RWPE1 (cell line): ENCODE measurements around the gene GTF3C4.

Experiments
- CTCF ChIA-PET: fragments of 350-600 bp; sonication (Branson Sonifier 250); formaldehyde crosslinking; extraction: SDS; loops from one replicate; lab custom pipeline; 2021; lab: Yijun Ruan, JAX
- POLR2A ChIA-PET: fragments of 400-600 bp; formaldehyde crosslinking; extraction: SDS; loops from one replicate; lab custom pipeline; 2020; ENCODE audit warnings: antibody characterized with exemption; ENCODE audit not compliant: low non-redundant PET; lab: Yijun Ruan, JAX
- DNase-seq: peaks from one replicate; pipeline ENCODE4 v3.0.0; 2012; ENCODE audit warnings: low spot score
- H3K27ac ChIP-seq: fragments of 450-650 bp; 2 replicates; pipeline ENCODE4 v1.5.1; 2017
- CTCF ChIP-seq: fragments of 450-650 bp; conservative IDR thresholded peaks from 2 replicates; pipeline ENCODE4 v1.5.1; 2017; ENCODE audit warnings: low read depth, mild to moderate bottlenecking

GTF3C4 gene

DNA sequence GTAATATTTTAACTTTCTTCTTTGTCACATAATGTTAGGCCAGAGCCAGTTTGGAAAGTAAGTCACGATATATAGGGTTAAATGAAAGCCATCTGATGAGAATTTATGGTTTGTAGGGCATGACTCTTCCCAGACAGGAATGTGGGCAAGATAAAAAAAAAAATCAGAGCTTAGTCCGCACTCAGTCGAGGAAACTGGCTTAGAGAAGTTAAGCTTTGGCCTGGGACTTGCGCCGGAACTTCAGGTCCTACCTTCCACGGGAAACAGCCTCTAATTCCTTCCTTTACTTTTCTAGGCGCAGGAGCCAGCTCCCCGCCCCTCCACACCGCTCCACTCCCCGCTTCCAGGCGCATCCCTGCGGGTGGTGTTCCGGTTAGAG lies 956 bp upstream of the GTF3C4 start:
- TF ChIP-seq CTCF = no peak
- DNase-seq = peak; percentile 86
- ChIA-PET POLR2A (interaction anchor here (1.2 to 1.3 kb wide), 3 partner anchors 11 to 98 kb away, joined by 3 to 4 read pairs (median 4); no protein-coding TSS in a partner anchor), CTCF (interaction anchor here (0.6 to 1.1 kb wide), 3 partner anchors 13 to 303 kb away, joined by 4 read pairs; no protein-coding TSS in a partner anchor)
- H3K27ac ChIP-seq = peak overlapping the region; percentile 100

- POLR2A ChIA-PET = interaction anchor here (0.8 to 1.3 kb wide), 4 partner anchors 11 to 102 kb away, joined by 3 to 4 read pairs (median 4); no protein-coding TSS in a partner anchor
- peak within 1 kb of the TSS; percentile 100 for H3K27ac ChIP-seq
- CTCF ChIA-PET = interaction anchor here (0.6 to 1.1 kb wide), 6 partner anchors 14 to 302 kb away, joined by 3 to 5 read pairs (median 4); no protein-coding TSS in a partner anchor
- TF ChIP-seq CTCF = no peak
- peak; percentile 94 for DNase-seq
These were observed 387 bp upstream of the GTF3C4 start, which contains the start of gene DDX31 for GRCh38 chr9:132669698-132670456. Gene DDX31, minus strand, starts transcription at chr9:132669983. Its CDS starts 49 bp downstream, at chr9:132669934.

- CTCF ChIA-PET = interaction anchor here (0.5 to 1.0 kb wide), 3 partner anchors 11 to 423 kb away, joined by 3 to 4 read pairs (median 3); no protein-coding TSS in a partner anchor
- no peak overlapping the region for H3K27ac ChIP-seq
- TF ChIP-seq CTCF = no peak
- DNase-seq = peak; percentile 73
- POLR2A ChIA-PET = no interaction called here
These were observed 1.6 kb downstream of the GTF3C4 start for GRCh38 chr9:132671620-132672412.

DNA sequence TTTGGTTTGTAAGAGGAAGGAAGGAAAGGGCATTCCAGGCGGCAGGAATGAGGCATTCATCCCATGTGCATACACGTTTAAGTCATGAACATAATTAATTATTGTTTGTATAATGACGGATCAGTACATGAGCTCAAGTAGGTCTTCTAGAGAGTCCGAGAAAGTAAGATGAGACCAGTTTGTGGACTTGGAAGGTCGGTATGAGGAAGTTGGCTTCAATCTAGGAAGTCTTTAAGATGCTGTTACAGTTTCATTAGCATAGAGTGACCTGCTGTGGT lies 2.1 kb downstream of the GTF3C4 start:
- POLR2A ChIA-PET = interaction anchor here (0.6 kb wide), 1 partner anchor 299 kb away, joined by 4 read pairs; no protein-coding TSS in a partner anchor

DNA sequence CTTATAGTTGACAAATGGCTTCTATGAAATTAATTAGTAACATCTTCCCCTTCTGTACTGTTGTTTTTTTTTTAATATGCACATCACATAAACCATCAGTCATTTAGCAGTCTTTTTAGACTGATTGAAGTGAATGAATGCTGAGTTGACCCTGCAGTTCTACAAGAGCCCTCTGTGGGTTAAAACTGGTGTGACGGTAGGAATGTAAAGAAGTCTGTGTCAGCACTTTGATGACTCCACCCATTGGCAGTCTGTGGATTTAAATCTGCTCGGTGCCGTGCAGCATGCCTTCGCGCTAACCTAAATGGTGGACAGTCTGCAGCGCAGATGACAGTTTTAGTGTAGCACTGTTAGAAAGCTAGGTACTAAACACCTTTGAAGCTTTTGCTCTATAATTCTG lies 3.1 kb downstream of the GTF3C4 start:
- POLR2A ChIA-PET = no interaction called here
- CTCF ChIA-PET = interaction anchor here (0.6 to 1.5 kb wide), 7 partner anchors 9 to 263 kb away, joined by 3 to 5 read pairs (median 4); partner anchors contain the start of gene CFAP77

More for the DNA sequence above, 2.1 kb downstream of the GTF3C4 start:
- CTCF ChIA-PET = interaction anchor here (0.7 to 1.2 kb wide), 3 partner anchors 10 to 262 kb away, joined by 3 to 4 read pairs (median 3); partner anchors contain the start of gene CFAP77
- no peak for TF ChIP-seq CTCF
- DNase-seq = peak; percentile 54
- no peak overlapping the region for H3K27ac ChIP-seq

More for the DNA sequence above, 3.1 kb downstream of the GTF3C4 start:
- no peak overlapping the region for H3K27ac ChIP-seq
- TF ChIP-seq CTCF = no peak; the same call in 1 of the 2 replicates
- peak; percentile 74 for DNase-seq
